NCI-H1436 (cell line): ENCODE measurements around the gene DNAJB2.

Experiments used
- DNase-seq: peaks from one replicate; lab custom pipeline; 2025; lab: John Stamatoyannopoulos, UW

DNAJB2 gene

DNA sequence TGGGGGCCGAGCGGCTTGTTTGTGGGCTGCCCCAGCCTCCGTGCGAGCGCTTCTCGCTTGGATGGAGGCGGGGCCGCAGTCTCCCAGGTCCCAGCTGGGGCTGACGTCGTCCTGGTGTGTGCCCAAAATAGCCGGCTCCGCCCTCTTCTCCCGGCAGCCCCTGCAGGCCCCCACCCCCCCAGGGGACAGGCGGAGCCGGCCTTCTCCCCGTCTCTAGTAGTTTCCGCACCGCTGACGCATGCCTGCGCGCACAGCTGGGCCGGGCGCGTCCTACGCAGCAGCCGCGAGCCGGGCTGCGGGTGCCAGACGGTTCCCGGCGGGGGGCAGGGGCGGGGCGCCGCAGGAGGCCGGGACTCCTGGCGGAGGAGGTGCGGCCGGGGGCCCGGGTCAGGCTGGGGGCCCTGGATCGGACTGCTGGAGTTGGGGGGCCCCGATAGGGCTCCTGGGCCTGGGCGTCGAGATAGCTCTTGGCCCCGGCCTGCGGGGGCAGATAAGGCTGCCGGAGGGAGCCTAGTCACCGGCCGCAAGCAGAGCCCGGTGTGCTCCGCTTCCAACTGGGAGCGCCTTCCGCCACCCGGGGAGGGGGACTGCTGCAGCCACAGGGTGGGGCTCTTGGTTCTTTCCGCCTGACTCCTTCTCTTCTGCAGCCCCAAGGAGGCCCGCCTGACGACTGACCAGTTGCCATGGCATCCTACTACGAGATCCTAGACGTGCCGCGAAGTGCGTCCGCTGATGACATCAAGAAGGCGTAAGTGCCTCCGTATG, at the start of gene DNAJB2:
Gene DNAJB2 (plus strand): TSS at position 216 of the 765 bp plus-strand sequence. CDS start 468 bp downstream, at position 684.
- peak; percentile 97 for DNase-seq

DNA sequence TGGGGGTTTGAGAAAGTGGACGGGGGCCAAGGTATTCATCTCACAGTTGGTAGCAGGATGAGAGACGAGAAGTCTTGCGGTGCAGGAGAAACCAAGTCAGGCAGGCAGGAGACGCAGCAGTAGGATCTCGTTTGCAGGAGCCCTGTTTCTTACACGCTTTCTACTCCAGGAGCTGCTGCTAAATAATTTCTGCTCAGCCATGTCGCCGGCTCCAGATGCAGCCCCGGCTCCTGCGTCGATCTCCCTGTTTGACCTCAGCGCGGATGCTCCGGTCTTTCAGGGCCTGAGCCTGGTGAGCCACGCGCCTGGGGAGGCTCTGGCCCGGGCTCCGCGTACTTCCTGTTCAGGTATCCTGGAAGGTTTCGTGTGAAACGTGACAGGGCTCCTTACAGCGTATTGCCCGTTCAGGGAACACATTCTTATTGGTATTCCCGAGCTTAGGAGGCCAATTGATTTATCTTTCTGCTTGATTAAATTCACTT, 49.1 kb upstream of the DNAJB2 start:
- DNase-seq, result no peak

DNA sequence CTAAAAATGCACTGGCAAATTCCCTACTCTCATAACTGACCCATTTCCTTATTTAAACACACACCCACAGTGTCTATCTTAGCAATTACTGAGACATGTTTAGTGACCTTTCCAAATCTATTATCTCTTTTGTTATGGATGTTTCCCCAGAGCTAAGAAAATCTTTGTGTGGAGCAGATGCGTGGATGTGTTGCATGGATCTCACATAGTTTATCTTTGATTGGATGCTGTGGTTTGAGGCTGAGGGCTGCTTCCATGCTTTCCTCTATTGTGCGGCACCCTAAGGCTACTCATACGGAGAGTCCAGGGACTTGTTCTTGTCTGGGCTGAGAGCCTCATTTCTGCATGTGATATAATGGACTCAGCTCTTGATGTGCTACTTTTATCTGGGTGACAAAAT, 44.8 kb upstream of the DNAJB2 start:
- no peak for DNase-seq

DNA sequence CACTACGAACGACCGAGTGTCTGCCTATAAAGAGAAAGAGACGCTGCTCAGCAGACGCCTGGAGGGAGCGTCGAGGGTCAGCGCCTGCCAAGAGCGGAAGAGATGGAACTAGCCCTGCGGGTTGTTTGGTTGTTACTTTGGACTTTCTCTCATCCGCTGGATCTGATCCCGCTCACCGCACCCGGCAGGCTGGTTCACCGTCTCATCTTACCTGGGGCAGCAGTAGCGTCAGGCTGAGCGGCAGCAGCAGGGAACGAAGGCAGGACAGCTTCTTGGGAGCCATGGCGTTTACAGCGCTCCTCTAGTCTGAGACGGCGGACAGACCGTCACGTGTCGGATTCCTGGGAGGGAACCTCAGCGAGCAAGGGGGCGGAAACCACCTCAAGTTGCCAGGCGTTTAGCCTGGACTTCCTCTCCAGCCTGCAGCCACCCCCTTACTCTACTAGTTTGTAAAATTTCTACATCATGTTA, 35.8 kb upstream of the DNAJB2 start:
- DNase-seq, result no peak

DNA sequence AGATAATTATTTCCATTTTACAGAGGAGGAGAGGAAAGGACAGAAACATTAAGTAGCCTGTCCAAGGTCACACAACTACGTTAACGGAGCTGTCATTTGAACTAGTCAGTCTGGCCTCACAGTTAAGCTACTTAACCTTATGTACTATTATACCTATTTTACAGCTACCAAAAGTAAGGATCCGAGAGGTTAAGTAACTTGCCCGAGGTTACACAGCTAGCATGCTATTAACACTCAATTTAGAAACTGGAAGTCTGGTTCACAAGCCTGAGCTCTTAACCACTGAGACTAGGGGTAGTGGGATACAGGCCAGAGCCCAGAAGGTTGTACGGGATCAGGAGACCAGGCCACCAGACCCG, 34.4 kb upstream of the DNAJB2 start:
- DNase-seq, result no peak

DNA sequence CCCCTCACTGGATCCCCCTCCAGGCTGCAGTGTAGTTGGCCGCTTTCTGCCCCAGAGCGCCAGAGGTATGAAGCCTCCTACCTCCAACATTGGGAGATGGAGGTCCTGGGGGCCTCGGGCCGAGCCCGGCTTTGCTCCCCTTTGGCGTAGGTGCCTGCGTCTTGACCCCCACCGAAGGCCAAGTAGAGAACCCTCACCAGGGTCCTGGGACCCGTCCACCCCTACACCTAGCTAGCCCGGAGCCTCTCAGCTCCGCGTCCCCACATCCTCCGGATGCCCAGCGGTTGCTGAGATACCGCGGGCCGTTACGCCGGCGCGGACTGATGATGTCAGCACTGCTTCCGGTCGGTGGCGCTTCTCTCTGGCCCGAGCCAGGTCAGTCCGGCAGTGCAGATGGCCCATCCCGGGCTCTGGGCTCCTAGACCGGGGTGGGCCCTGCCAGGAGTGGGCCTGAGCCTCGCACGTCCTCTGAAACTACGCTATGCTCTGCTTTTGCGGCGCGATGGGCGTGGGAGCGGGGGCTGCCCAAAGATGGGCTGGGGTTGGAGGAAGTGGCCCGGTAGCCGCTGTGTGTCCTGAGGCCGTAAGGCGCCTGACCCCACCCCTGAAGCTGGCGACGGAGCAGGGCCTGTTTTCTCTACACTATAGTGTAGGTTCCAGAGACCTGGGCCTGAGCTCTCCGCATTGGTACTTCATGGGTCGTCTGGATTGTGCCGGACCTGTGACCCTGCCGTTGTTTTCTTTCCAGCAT, 33.8 kb upstream of the DNAJB2 start, which contains the start of the genes GLB1L and STK16:
Gene GLB1L (minus strand): TSS at position 297 of the 751 bp plus-strand sequence. CDS start 1,871 bp downstream, outside the sequence.
Gene STK16 (plus strand): TSS at position 332 of the 751 bp plus-strand sequence. CDS start 521 bp downstream, outside the sequence.
- DNase-seq, result peak; percentile 73

DNA sequence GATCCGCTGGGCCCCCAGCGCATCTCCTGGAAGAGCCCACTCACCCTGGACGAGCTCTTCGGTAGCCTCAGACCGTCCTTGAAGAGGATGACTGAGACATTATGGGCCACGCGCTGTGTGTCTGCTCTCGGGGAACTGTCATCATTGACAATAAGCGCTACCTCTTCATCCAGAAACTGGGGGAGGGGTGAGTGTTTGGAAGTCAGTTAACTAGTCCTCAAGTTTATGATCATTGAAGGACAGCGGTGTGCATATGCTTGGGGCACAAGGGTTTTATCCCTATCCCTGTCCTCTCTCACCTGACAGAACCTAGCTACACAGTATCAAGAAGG, 33.3 kb upstream of the DNAJB2 start:
- no peak for DNase-seq

DNA sequence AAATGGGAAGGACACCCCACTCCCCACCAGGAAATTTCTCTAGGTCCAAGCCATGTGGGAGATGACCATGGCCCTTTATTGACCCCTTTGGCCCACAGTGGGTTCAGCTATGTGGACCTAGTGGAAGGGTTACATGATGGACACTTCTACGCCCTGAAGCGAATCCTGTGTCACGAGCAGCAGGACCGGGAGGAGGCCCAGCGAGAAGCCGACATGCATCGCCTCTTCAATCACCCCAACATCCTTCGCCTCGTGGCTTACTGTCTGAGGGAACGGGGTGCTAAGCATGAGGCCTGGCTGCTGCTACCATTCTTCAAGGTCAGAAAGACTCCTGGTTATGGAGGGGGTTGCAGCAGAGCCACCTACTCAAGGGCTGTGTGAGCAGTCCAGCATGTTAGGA, 32.6 kb upstream of the DNAJB2 start:
- no peak for DNase-seq

DNA sequence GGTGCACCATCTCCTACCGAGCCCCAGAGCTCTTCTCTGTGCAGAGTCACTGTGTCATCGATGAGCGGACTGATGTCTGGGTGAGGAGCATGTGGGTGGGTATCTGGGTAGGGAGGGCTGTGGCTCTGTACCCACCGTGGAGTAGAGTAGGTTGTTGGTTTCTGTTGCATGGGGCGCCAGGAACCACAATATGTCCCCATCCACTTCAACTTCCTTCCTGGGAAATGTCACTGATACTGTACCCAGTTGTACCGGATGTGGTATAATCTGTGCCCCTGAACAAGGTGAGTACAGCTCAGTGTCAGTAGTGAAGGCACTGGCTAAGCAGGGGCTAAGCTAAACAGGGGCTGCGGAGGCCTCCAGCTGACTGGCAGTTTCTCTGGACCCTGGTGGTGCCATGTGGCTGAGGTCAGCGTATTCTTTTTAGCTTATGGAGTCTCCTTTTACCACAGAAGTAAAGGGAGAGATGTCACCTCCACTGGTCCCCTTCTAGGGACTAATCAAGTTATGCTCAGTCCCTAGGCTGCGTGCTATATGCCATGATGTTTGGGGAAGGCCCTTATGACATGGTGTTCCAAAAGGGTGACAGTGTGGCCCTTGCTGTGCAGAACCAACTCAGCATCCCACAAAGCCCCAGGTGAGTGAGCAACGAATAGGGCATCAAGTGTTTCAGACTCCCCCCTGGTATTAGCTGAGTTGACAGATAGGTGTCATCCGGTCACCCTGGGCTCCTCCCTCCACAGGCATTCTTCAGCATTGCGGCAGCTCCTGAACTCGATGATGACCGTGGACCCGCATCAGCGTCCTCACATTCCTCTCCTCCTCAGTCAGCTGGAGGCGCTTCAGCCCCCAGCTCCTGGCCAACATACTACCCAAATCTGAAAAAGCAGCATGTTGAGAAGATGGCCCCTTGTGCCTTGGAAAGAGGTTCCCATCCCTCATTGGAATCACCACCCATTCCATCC, 31.2 kb upstream of the DNAJB2 start:
- DNase-seq, result no peak

DNA sequence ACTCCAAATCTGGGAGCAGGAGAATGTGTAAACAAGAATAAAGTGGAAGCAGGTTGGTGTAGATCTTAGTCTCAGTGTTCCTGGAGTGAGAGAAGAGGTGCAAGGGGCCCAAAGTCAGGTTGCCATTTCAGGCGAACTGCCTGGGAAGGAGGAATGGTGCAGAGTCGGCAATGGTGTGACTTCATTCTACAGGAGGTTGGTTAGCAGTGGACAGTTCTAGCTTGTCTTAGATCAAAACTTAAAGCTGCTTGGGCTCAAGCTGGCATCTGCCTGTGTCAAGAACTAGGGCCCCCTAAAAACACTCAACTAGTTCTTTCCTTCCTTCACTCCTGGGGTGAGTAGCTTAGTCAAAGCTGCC, 30.3 kb upstream of the DNAJB2 start:
- no peak for DNase-seq

DNA sequence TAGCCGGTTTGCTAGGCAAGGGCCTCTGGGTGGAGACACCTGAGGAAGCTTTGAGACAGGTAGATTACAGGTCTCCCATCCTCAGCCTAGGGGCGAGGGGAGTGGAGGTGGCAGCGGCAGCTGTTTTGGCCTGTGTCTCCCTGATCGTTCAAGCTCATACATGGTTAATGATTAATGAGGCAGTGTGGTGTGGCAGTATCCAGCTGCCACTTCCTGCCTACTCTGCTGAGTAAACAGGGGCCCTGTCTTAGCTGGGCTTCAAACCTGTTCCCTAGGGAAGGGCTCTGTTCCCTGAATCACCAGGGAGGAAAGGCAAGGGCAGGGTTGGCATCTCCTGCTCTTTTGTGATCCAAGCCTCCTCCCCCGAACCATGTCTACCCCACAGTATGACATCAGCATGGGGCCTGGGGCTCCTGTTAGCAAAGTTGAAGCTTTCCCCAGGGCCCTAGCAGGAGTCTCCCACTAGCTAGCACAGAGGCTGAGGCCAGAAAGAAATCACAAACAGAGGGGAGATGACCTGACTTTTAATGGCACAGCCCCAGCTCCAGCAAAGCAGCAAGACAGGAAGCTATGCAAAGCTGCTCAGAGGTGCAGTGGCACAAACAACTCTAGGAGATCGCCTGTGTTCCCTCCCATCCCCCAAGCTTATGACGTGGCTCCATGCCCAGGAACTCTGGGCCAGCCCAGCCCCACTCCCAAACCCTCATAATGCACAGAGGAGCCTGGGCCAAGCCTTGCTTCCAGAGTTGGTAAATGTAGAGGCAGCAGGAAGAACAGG, 29.8 kb upstream of the DNAJB2 start:
- DNase-seq, result peak; percentile 17

DNA sequence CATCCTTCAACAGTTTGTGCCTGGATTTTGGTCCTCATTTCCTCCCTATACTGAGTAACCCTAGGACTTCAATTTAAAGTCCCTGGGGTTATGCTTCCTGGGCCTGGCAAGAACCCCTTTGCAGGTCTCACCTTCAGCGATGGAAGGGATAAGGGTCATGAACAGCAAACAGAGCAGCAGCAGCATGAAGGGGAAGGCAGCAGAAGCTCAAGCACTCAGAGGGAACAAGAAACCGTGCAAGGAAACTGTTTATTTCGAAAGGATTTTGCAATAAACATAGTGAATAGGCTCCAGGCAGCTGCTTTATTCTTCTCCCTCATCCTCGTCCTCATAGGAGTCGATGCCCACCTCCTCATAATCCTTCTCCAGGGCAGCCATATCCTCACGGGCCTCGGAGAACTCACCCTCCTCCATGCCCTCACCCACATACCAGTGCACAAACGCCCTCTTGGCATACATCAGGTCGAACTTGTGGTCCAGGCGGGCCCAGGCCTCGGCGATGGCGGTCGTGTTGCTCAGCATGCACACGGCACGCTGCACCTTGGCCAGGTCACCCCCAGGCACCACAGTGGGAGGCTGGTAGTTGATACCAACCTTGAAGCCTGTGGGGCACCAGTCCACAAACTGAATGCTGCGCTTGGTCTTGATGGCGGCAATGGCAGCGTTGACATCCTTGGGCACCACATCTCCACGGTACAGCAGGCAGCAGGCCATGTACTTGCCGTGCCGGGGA, 29.0 kb upstream of the DNAJB2 start:
- DNase-seq, result no peak

DNA sequence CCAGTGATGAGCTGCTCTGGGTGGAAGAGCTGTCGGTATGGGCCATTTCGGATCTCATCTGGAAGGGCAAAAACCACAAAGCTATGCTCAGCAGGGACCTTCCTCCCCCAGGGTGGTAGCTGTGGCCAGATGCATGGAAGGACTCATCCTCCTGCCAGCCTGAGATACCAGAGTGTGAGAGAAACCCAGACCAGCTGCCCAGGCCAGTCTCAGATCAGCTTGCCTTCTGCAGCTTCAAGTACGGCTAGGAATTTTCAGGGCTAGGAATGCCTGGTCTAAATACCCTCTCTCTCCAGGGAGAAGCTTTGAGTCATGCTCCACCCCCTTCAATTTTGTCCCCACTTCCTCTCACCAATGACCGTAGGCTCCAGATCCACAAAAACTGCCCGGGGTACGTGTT, 27.5 kb upstream of the DNAJB2 start:
- DNase-seq, result no peak

DNA sequence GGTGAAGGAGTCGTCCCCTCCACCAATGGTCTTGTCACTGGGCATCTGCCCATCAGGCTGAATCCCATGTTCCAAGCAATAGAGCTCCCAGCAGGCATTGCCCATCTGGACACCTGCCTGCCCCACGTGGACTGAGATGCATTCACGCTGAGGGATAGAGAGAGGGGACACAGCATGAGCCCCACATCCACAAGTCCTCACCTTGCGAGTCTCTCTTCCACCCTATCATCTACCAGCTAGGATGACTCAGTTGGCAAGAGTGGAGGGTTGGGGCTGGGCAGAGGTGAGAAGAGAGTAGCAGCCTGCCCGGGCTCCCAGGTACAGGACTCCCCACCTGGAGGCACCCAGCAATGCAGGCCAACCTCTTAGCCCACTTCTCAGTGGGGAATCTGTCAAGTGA, 27.1 kb upstream of the DNAJB2 start:
- DNase-seq, result no peak

DNA sequence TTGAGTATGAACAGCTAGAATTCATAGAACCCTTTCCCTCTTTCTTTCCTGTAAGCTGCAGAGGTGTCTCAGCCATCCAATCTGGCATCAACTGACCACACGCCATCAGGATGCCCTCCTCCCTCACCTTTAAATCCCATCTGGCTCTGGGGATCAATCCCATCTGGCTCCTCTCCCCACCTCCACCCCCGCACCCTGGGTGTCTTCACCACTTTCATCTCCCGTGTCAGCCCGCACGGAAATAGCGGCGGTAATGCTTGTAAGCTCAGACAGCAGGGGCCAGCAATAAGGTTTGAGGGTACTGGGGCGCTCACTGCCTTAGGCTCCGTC, 26.6 kb upstream of the DNAJB2 start:
- no peak for DNase-seq

DNA sequence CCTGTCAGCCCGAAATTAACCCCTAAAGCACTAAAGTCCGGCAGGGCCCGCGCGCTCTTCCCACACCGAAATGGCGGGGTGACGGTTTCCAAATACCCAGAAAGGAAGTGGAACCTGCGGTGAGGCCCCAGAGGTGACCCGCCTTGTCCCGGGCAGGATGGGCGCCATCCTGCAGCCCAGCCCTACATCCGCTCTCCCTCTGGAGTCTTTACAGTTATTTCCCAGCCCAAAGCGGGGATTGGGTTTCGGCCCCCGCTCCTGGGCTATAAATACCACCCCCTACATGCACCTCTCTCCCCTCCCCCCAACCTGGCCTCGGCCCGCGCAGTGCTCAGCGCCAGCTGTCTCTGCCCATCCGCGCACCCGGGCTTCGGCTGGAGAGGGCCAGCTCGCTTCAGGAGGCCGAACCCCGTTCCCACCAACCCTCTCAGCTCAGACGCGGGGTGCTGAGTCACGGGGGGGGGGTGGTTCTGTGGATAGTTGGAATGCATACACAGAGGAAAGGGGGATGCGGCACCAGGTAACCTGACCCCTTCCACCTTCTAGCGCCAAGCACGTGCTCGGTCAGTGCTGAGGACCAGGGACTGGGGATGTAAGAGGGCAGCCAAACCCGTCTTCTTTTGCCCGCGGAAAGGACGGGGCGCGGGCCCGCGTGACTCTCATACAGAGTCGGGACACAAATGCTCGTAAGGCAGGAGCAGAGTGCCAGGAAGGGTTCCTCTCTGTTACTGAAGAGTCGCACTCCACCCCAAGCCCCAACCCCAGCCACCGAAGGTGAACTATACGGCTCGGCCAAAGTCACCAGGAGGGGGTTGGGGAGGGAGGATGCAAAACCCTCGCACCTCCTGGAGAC, 26.0 kb upstream of the DNAJB2 start, which contains the start of gene TUBA4B:
Gene TUBA4B (plus strand): TSS at position 344 of the 853 bp plus-strand sequence. CDS start 165 bp downstream, at position 509.
- DNase-seq, result no peak

DNA sequence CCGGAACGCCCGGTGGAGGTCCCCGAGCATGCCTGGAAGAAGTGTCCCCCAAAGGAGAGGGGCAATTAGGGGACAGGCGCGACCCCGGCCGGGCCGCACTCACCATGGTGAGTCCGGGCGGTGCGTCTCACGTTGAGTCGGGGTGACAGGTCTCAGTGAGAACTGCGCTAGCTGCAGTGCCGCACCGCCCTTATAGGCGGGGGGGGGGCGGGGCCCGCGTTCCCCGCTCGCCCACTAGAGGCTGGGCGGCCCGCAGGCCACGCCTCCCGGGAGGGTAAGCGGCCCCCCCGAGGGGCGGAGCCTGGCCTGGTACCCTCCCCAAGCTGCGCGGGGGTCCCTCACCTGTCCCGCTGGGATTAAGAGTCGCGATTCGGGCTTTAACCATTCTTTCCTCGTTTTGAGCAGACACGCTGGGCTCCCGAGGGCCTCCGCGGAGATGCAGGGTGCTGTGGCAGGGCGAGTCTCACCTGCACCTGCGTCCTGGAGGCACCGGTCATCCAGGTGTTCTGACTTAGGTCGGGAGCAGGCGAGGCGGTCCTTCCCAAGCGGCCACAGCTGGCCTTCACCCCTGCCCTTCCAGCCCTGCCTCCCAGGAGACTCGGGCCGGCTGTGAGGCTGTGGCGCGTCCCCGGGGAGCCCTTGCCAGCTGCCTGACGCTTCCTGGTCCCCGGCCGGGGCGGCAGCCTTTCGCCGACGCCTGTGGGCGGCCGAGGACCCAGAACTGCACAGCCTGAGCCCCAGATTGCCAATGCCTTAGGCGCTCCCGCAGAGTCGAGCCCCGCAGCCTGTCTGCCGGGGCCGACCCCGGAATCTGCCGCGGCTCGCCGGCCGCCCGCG, 25.2 kb upstream of the DNAJB2 start, which contains the start of gene TUBA4A:
Gene TUBA4A (minus strand): TSS at position 166 of the 837 bp plus-strand sequence. CDS start 60 bp downstream, at position 106.
- DNase-seq, result peak; percentile 73

DNA sequence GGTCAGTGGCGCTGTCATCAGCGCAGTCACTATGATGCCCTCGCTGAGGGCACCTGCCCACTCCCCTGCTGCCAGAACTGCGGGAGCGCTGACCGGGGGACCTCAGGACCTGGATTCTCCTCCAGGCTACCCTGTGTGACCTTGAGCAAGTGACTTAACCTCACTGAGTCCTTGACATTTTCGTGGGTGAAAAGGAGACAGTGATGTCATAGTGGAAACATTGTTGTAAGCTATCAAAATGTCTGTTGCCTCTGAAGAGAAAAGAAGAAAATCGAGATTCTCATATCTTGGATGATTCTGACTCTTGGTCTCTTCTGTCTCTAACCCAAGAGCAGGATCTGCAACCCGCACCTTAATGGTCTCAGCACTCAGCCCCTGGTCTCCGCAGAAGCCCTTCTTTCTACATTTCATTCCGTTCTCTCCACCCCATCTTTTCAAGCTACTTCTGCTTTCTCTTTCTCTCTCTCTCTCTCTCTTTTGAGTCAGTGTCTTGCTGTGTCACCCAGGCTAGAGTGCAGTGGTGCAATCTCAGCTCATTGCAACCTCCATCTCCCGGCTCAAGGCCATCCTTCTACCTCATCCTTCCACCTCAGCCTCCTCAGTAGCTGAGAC, 24.5 kb upstream of the DNAJB2 start:
- DNase-seq, result no peak
